PC-9 (cell line): Measurements from ENCODE around the gene DACH1. TPM values are rescaled to one million over a fixed set of nuclear protein-coding genes. Genes with fewer than 3 reads are reported as not detected.

ENCODE experiments used
- BruUV-seq: library from RNA; stranded (reverse); fragments of 400-500 nt; replicated peaks from 2 replicates; lab custom pipeline; 2021; lab: Mats Ljungman, UMichigan
- CTCF ChIA-PET: fragments of 300-600 bp; sonication (Branson Sonifier 250); formaldehyde crosslinking; loops from one replicate; lab custom pipeline; 2022; ENCODE audit warnings: antibody characterized with exemption; lab: Charles Lee
- POLR2A ChIA-PET: fragments of 300-600 bp; sonication (Branson Sonifier 250); formaldehyde crosslinking; loops from one replicate; lab custom pipeline; 2022; ENCODE audit warnings: antibody characterized with exemption; ENCODE audit not compliant: unreplicated experiment; lab: Charles Lee
- DNase-seq, 2 experiments: peaks; one replicate each; pipeline versions ENCODE4 v3.0.0 to v3.0.0-alpha.2; 2015 to 2022; ENCODE audit warnings: mixed read lengths in 1 of 2
- H2AFZ ChIP-seq: fragments of 200-600 bp; sonication (generic); 2 replicates; pipeline ENCODE4 v1.8.1; 2017; ENCODE audit warnings: antibody characterized with exemption
- H3F3A ChIP-seq: fragments of 200-600 bp; sonication (generic); 2 replicates; pipeline ENCODE4 v1.8.1; 2017; ENCODE audit warnings: antibody characterized with exemption, mild to moderate bottlenecking, low read depth; ENCODE audit not compliant: insufficient read depth
- H3K27ac ChIP-seq: fragments of 200-600 bp; sonication (generic); 2 replicates; pipeline ENCODE4 v1.6.1; 2016; ENCODE audit warnings: mixed run types
- H3K27me3 ChIP-seq: fragments of 200-600 bp; sonication (generic); 2 replicates; pipeline ENCODE4 v1.6.1; 2016; ENCODE audit warnings: low read depth, mixed run types; ENCODE audit not compliant: insufficient read depth
- H3K36me3 ChIP-seq: fragments of 200-600 bp; sonication (generic); 2 replicates; pipeline ENCODE4 v1.6.1; 2016; ENCODE audit warnings: low read depth, mixed run types
- H3K4me1 ChIP-seq: fragments of 200-600 bp; sonication (generic); replicated peaks from 2 replicates; pipeline ENCODE4 v1.6.1; 2016; ENCODE audit warnings: mixed run types; ENCODE audit not compliant: insufficient read depth
- H3K4me2 ChIP-seq: fragments of 200-600 bp; sonication (generic); 2 replicates; pipeline ENCODE4 v1.6.1; 2017; ENCODE audit warnings: mixed run types
- H3K4me3 ChIP-seq: fragments of 200-600 bp; sonication (generic); 2 replicates; pipeline ENCODE4 v1.6.1; 2016; ENCODE audit warnings: mixed run types
- H3K79me2 ChIP-seq: fragments of 200-600 bp; sonication (generic); 2 replicates; pipeline ENCODE4 v1.6.1; 2017; ENCODE audit warnings: low read depth, mixed run types
- H3K9me2 ChIP-seq: fragments of 200-600 bp; sonication (generic); 2 replicates; pipeline ENCODE4 v1.8.1; 2017; ENCODE audit warnings: mild to moderate bottlenecking; ENCODE audit not compliant: insufficient read depth
- H3K9me3 ChIP-seq: fragments of 200-600 bp; sonication (generic); 2 replicates; pipeline ENCODE4 v1.8.1; 2016; ENCODE audit warnings: low read depth; ENCODE audit not compliant: insufficient read depth
- H4K20me1 ChIP-seq: fragments of 200-600 bp; sonication (generic); 2 replicates; pipeline ENCODE4 v1.8.1; 2017; ENCODE audit not compliant: insufficient read depth
- EZH2 ChIP-seq: fragments of 200-600 bp; sonication (generic); IDR thresholded peaks from 2 replicates; pipeline ENCODE4 v1.8.0; 2017; ENCODE audit warnings: antibody characterized with exemption, low read depth
- intact Hi-C: fragments of 100-400 bp; cut with micrococcal nuclease; formaldehyde crosslinking; loops from one replicate; pipeline ENCODE4 v1.10.0; 2022; ENCODE audit not compliant: unreplicated experiment
- total RNA-seq: library from RNA; stranded (reverse); gene quantifications from 2 replicates; pipeline ENCODE4 v1.2.3, GENCODE V29; 2021
- TF ChIP-seq, protein P1 (sequence below): fragments of 200-600 bp; sonication (generic); conservative IDR thresholded peaks from 2 replicates; pipeline ENCODE4 v1.6.1; 2017; ENCODE audit warnings: mixed run types, antibody characterized with exemption, mild to moderate bottlenecking, moderate library complexity

The DACH1 gene
- total RNA-seq, 1 experiment from 2014 or later, result 1.5 TPM

DNA sequence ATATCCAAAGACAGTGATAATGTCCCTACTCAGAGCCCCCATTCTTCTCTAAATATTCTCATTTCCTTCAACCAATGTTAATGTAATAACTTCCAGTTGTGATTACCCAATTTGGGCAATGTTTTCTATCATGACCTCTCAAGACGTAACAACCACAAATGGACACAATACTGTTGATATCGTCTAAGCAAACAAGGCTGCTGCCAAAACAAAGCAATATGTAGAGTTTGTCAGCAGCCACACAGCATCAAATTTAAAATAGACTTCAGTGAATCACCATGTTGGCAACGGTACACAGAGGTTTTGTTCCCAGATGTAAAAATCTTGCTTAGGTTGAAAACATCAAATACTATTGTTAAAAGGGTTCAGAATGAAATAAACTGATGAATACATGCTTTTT lies 205.1 kb downstream of the DACH1 start:
- H3K36me3 ChIP-seq, result no peaks in the 10 kb centered on the region
- H3K9me2 ChIP-seq, result no peaks in the 10 kb centered on the region
- H2AFZ ChIP-seq, result 0 out of 2 replicates have a peak overlapping the region, but pooled peaks have one; percentile 17
- H3K9me3 ChIP-seq, result no peaks in the 10 kb centered on the region
- H4K20me1 ChIP-seq, result no peaks in the 10 kb centered on the region
- H3K79me2 ChIP-seq, result no peaks in the 10 kb centered on the region
- no peaks in the 10 kb centered on the region for H3K27me3 ChIP-seq
- BruUV-seq, result no TSS peak
- H3K27ac ChIP-seq, result no peak overlapping the region
- H3K4me1 ChIP-seq, result no peaks in the 10 kb centered on the region
- no peaks in the 10 kb centered on the region for H3F3A ChIP-seq
- intact Hi-C loops, result no loop called here
- H3K4me3 ChIP-seq, result no peak overlapping the region
- DNase-seq, result no peak
- CTCF ChIA-PET, result no interaction called here
- H3K4me2 ChIP-seq, result no peak overlapping the region
- POLR2A ChIA-PET, result no interaction called here
- no peak for TF ChIP-seq EZH2
- TF ChIP-seq, protein P1, sequence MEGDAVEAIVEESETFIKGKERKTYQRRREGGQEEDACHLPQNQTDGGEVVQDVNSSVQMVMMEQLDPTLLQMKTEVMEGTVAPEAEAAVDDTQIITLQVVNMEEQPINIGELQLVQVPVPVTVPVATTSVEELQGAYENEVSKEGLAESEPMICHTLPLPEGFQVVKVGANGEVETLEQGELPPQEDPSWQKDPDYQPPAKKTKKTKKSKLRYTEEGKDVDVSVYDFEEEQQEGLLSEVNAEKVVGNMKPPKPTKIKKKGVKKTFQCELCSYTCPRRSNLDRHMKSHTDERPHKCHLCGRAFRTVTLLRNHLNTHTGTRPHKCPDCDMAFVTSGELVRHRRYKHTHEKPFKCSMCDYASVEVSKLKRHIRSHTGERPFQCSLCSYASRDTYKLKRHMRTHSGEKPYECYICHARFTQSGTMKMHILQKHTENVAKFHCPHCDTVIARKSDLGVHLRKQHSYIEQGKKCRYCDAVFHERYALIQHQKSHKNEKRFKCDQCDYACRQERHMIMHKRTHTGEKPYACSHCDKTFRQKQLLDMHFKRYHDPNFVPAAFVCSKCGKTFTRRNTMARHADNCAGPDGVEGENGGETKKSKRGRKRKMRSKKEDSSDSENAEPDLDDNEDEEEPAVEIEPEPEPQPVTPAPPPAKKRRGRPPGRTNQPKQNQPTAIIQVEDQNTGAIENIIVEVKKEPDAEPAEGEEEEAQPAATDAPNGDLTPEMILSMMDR, result no peak

DNA sequence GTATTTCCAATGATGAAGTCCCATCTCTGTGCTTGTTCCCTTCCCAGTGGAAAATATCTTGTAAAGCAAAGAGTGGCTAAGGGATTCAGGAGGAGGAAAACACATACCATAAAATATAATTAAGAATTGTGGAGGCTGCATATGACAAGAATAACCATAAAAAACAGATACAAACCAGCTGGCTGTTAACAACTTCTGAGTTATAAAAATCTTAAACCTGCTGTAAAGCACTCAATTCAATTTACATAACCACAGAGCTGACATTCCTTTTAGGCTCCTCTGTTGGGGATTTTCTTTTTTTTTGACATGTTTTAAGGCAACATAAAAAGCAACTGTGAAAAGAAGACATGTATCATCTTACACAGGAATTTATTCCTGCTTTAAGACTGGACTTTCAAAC lies 207.6 kb downstream of the DACH1 start:
- intact Hi-C loops, result no loop called here
- DNase-seq, result no peak
- Histone ChIP-seq H3K4me1 (no peaks in the 10 kb centered on the region), H3K79me2 (no peaks in the 10 kb centered on the region), H3K9me3 (no peaks in the 10 kb centered on the region), H3K36me3 (no peaks in the 10 kb centered on the region), H3K27ac (no peak overlapping the region), H3K27me3 (no peaks in the 10 kb centered on the region), H3F3A (no peaks in the 10 kb centered on the region), H3K4me2 (no peak overlapping the region), H3K9me2 (no peaks in the 10 kb centered on the region), H2AFZ (no peak overlapping the region), H3K4me3 (no peak overlapping the region), H4K20me1 (no peaks in the 10 kb centered on the region)
- ChIA-PET POLR2A (no interaction called here), CTCF (no interaction called here)
- TF ChIP-seq, protein P1, result no peak
- no peak for TF ChIP-seq EZH2
- BruUV-seq, result no TSS peak

DNA sequence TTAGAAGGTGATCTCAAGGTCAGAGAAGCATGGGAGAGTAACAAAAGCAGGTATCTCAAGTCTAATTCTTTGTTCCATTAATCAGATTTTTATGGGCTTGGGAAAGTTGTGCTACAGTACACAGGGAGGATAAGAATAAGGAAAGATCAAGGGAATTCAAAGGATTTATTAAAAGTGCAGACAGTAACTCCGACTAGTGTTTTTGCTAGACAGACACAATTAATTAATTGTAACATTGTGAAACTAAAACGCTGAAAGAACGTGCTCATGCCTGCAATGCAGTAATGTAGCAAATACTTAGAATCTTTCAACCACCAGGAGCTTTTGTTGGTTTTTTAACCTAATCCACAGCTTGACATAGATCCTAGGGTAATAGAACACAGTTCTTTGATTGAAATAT lies 221.5 kb downstream of the DACH1 start:
- BruUV-seq, result no TSS peak
- ChIA-PET POLR2A (no interaction called here), CTCF (no interaction called here)
- Histone ChIP-seq H3K36me3 (no peaks in the 10 kb centered on the region), H3F3A (no peaks in the 10 kb centered on the region), H3K79me2 (no peaks in the 10 kb centered on the region), H3K27me3 (no peaks in the 10 kb centered on the region), H4K20me1 (no peaks in the 10 kb centered on the region), H3K9me3 (no peaks in the 10 kb centered on the region), H3K9me2 (no peaks in the 10 kb centered on the region), H3K27ac (no peak overlapping the region), H2AFZ (no peak overlapping the region), H3K4me3 (no peak overlapping the region), H3K4me2 (no peak overlapping the region), H3K4me1 (no peaks in the 10 kb centered on the region)
- no peak for DNase-seq
- TF ChIP-seq, protein P1, result no peak
- TF ChIP-seq EZH2, result no peak
- intact Hi-C loops, result no loop called here
